Kidney (tissue), 22 donors: ENCODE results near the gene TLN1. TPM values are rescaled to one million over a fixed set of nuclear protein-coding genes. Genes with fewer than 3 reads are reported as not detected.
A peak's percentile ranks its signal among the peaks of the same experiment; 100 is the strongest.

Experiments used
- DNase-seq, 5 donors: peaks; one replicate each; pipeline ENCODE4 v3.0.0-alpha.2; 2013 to 2020
- FAIRE-seq: peaks from 2 replicates; lab custom pipeline; 2012; peaks lifted over from hg19 to GRCh38; lab: Jason Lieb, UNC
- H3K27ac ChIP-seq, 2 donors: one replicate each; pipeline ENCODE4 v1.7.0; 2013; ENCODE audit warnings: low read depth in 2 of 2, low read length in 2 of 2, inconsistent platforms in 1 of 2
- H3K27me3 ChIP-seq: one replicate; pipeline ENCODE4 v1.7.1; 2013; ENCODE audit warnings: low read length, inconsistent platforms; ENCODE audit not compliant: control insufficient read depth, insufficient read depth
- H3K36me3 ChIP-seq, 3 donors: one replicate each; pipeline versions ENCODE4 v1.7.0 to v1.7.1; 2013; ENCODE audit warnings: low read length in 3 of 3, control low read depth in 1 of 3, inconsistent platforms in 1 of 3; ENCODE audit not compliant: insufficient read depth in 3 of 3, control insufficient read depth in 2 of 3
- H3K4me1 ChIP-seq, 3 donors: one replicate each; pipeline versions ENCODE4 v1.7.0 to v1.7.1; 2013; ENCODE audit warnings: low read length in 3 of 3, inconsistent platforms in 1 of 3, low read depth in 1 of 3; ENCODE audit not compliant: control insufficient read depth in 2 of 3, insufficient read depth in 2 of 3
- H3K4me3 ChIP-seq, 3 donors: one replicate each; pipeline versions ENCODE4 v1.7.0 to v1.8.1; 2013; ENCODE audit warnings: low read length in 3 of 3, control low read depth in 1 of 3, inconsistent platforms in 1 of 3
- H3K9ac ChIP-seq, 3 donors: one replicate each; pipeline versions ENCODE4 v1.7.0 to v1.7.1; 2013; ENCODE audit warnings: low read length in 3 of 3, control low read depth in 1 of 3, inconsistent platforms in 1 of 3
- H3K9me3 ChIP-seq, 3 donors: one replicate each; pipeline versions ENCODE4 v1.7.0 to v1.7.1; 2013; ENCODE audit warnings: low read length in 3 of 3, control low read depth in 1 of 3, inconsistent platforms in 1 of 3; ENCODE audit not compliant: control insufficient read depth in 2 of 3, insufficient read depth in 1 of 3
- CTCF ChIP-seq: IDR thresholded peaks from 3 replicates; pipeline ENCODE4 v1.5.1; 2012; ENCODE audit warnings: mild to moderate bottlenecking, moderate library complexity, borderline replicate concordance; ENCODE audit not compliant: insufficient read depth; ENCODE audit errors: extremely low read depth
- intact Hi-C: fragments of 100-400 bp; cut with DNase I; formaldehyde crosslinking; loops from one replicate; pipeline ENCODE4 v1.11.1; 2022
- long read RNA-seq, 10 donors: library from polyadenylated mRNA in 1 of 10; unstranded in 1 of 10; transcript quantifications; one replicate each; pipeline ENCODE4 v2.0.0 and lab custom pipeline, GENCODE V29; 2021 to 2026
- polyA plus RNA-seq: library from polyadenylated mRNA; stranded (reverse); fragments of 350-450 nt; fragmentation: Illumina TruSeq; extraction: RNeasy Lipid Tissue Mini Kit (QIAGEN cat#74804); gene quantifications from one replicate; pipeline ENCODE4 v1.2.3, GENCODE V29; 2014; ENCODE audit warnings: low read depth, low replicate concordance; ENCODE audit not compliant: insufficient read depth
- total RNA-seq: library from RNA; stranded (reverse); fragmentation: NEBNext Ultra II Directional; extraction: Animal tissue kit (Norgen Biotek cat#: 25700); gene quantifications from one replicate; pipeline ENCODE4 v1.2.1, GENCODE V29; 2021
- donor health status: control.
- donor health status: control.
- donor health status: control.
- donor health status: control.
- donor health status: control.
- donor health status: DM: yes; HTN: yes; CAD: no.
- donor health status: Normal renal cell carcinoma (clear cell type).

TLN1 gene, protein sequence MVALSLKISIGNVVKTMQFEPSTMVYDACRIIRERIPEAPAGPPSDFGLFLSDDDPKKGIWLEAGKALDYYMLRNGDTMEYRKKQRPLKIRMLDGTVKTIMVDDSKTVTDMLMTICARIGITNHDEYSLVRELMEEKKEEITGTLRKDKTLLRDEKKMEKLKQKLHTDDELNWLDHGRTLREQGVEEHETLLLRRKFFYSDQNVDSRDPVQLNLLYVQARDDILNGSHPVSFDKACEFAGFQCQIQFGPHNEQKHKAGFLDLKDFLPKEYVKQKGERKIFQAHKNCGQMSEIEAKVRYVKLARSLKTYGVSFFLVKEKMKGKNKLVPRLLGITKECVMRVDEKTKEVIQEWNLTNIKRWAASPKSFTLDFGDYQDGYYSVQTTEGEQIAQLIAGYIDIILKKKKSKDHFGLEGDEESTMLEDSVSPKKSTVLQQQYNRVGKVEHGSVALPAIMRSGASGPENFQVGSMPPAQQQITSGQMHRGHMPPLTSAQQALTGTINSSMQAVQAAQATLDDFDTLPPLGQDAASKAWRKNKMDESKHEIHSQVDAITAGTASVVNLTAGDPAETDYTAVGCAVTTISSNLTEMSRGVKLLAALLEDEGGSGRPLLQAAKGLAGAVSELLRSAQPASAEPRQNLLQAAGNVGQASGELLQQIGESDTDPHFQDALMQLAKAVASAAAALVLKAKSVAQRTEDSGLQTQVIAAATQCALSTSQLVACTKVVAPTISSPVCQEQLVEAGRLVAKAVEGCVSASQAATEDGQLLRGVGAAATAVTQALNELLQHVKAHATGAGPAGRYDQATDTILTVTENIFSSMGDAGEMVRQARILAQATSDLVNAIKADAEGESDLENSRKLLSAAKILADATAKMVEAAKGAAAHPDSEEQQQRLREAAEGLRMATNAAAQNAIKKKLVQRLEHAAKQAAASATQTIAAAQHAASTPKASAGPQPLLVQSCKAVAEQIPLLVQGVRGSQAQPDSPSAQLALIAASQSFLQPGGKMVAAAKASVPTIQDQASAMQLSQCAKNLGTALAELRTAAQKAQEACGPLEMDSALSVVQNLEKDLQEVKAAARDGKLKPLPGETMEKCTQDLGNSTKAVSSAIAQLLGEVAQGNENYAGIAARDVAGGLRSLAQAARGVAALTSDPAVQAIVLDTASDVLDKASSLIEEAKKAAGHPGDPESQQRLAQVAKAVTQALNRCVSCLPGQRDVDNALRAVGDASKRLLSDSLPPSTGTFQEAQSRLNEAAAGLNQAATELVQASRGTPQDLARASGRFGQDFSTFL (N-terminal part only)
- total RNA-seq (376 TPM), polyA plus RNA-seq (71.7 TPM)
- long read RNA-seq, donor 1, full-length matches to known transcripts: 4 of 42 reads
- long read RNA-seq, donor 1, partial matches to known transcripts: 38 of 42 reads
- long read RNA-seq, donor 1, other reads (novel, unspliced or antisense): 0 of 42 reads
- long read RNA-seq, donor 2, partial matches to known transcripts: 33 of 37 reads
- long read RNA-seq, donor 2, other reads (novel, unspliced or antisense): 0 of 37 reads
- long read RNA-seq, donor 3, full-length matches to known transcripts: 5 of 123 reads
- long read RNA-seq, donor 3, partial matches to known transcripts: 82 of 123 reads
- long read RNA-seq, donor 3, other reads (novel, unspliced or antisense): 36 of 123 reads
- long read RNA-seq, donor 4, full-length matches to known transcripts: 7 of 95 reads
- long read RNA-seq, donor 4, partial matches to known transcripts: 88 of 95 reads
- long read RNA-seq, donor 4, other reads (novel, unspliced or antisense): 0 of 95 reads
- long read RNA-seq, donor 5, partial matches to known transcripts: 0 of 1 reads
- long read RNA-seq, donor 5, other reads (novel, unspliced or antisense): 0 of 1 reads
- long read RNA-seq, donor 6, partial matches to known transcripts: 8 of 13 reads
- long read RNA-seq, donor 6, other reads (novel, unspliced or antisense): 5 of 13 reads
- long read RNA-seq, donor 7, partial matches to known transcripts: 147 of 153 reads
- long read RNA-seq, donor 7, other reads (novel, unspliced or antisense): 5 of 153 reads
- long read RNA-seq, donor 8, full-length matches to known transcripts: 3 of 70 reads
- long read RNA-seq, donor 8, partial matches to known transcripts: 62 of 70 reads
- long read RNA-seq, donor 8, other reads (novel, unspliced or antisense): 5 of 70 reads
- long read RNA-seq, donor 9, partial matches to known transcripts: 21 of 25 reads
- long read RNA-seq, donor 9, other reads (novel, unspliced or antisense): 0 of 25 reads
- long read RNA-seq, donor 10, partial matches to known transcripts: 59 of 62 reads
- long read RNA-seq, donor 10, other reads (novel, unspliced or antisense): 0 of 62 reads

- intact Hi-C loops: no loop called here
- peaks cover 13 to 52% (median 51%) of the 10 kb centered on the region in 3 donors for H3K4me1 ChIP-seq
- DNase-seq: peak; percentile 98 to 100 (median 99)
- no peaks in the 10 kb centered on the region for H3K9me3 ChIP-seq
- H3K4me3 ChIP-seq: peak within 1 kb of the TSS; percentile 82 to 97 (median 94)
- H3K36me3 ChIP-seq: peaks cover 6 to 30% (median 16%) of the 10 kb centered on the region in 3 donors
- TF ChIP-seq CTCF: no peak
- H3K27ac ChIP-seq: peak within 1 kb of the TSS; percentile 97 to 98
- H3K9ac ChIP-seq: peak within 1 kb of the TSS; percentile 75 to 97 (median 96)
- no peaks in the 10 kb centered on the region for H3K27me3 ChIP-seq
- peak; percentile 89 for FAIRE-seq
These were observed at the start of gene TLN1, which contains the start of gene CREB3 for GRCh38 chr9:35732185-35732799. Gene TLN1, minus strand, starts transcription at chr9:35732195. Its CDS starts 6,501 bp downstream, at chr9:35725694. Gene CREB3, plus strand, starts transcription at chr9:35732666. Its CDS starts 107 bp downstream, at chr9:35732773.

DNA sequence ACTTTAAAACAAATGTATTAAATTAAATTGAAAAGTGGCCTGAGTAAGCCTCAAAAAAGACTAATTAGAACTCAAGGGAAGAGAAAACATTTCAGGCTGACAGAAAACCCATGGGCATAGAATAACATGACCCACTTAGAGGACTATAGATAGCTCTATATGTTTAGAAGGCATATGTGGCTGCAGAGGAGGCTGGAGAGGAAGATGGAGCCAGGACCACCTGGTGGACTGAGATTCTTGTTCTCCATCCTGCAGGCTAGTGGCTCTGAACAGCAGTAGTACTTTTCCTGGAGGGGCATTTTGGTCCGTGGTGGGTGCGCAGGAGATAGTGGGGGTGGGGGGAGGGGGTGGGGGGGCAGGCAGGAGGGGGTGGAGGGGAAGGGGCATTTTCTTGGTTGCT is 49.1 kb upstream of the TLN1 start:
- no peaks in the 10 kb centered on the region for H3K27me3 ChIP-seq
- H3K9me3 ChIP-seq: no peaks in the 10 kb centered on the region
- FAIRE-seq: no peak
- intact Hi-C loops: no loop called here
- H3K4me3 ChIP-seq: no peak overlapping the region
- no peak overlapping the region for H3K9ac ChIP-seq
- TF ChIP-seq CTCF: no peak
- no peak for DNase-seq
- H3K36me3 ChIP-seq: no peaks in the 10 kb centered on the region
- no peaks in the 10 kb centered on the region for H3K4me1 ChIP-seq
- no peak overlapping the region for H3K27ac ChIP-seq
